GM23338 (cell line): ENCODE results near the gene PLPPR3. TPM values are rescaled to one million over a fixed set of nuclear protein-coding genes. Genes with fewer than 3 reads are reported as not detected.

ENCODE experiments used
- ATAC-seq: fragments of 200-7000 bp; cut with Tn5 transposase; 3 replicates; pipeline ENCODE4 v1.9.1; 2020
- DNase-seq: peaks from one replicate; pipeline ENCODE4 v3.0.0-alpha.2; 2015; ENCODE audit warnings: low spot score
- H2AFZ ChIP-seq: fragments of 200-600 bp; sonication (generic); 2 replicates; pipeline ENCODE4 v1.8.0; 2016; ENCODE audit warnings: antibody characterized with exemption, mild to moderate bottlenecking, moderate library complexity
- H3F3A ChIP-seq: fragments of 200-600 bp; sonication (generic); replicated peaks from 2 replicates; pipeline ENCODE4 v1.8.0; 2017; ENCODE audit warnings: antibody characterized with exemption, mixed run types, low read depth
- H3K27ac ChIP-seq: fragments of 200-600 bp; sonication (generic); 2 replicates; pipeline ENCODE4 v1.6.1; 2016; ENCODE audit warnings: low read depth
- H3K27me3 ChIP-seq: fragments of 200-600 bp; sonication (generic); 2 replicates; pipeline ENCODE4 v1.8.0; 2016; ENCODE audit warnings: mild to moderate bottlenecking, mixed run types, moderate library complexity; ENCODE audit not compliant: insufficient read depth
- H3K36me3 ChIP-seq: fragments of 200-600 bp; sonication (generic); 2 replicates; pipeline ENCODE4 v1.8.0; 2016; ENCODE audit warnings: mild to moderate bottlenecking; ENCODE audit not compliant: insufficient read depth
- H3K4me1 ChIP-seq: fragments of 200-600 bp; sonication (generic); 2 replicates; pipeline ENCODE4 v1.8.0; 2016; ENCODE audit warnings: mild to moderate bottlenecking, moderate library complexity; ENCODE audit not compliant: insufficient read depth
- H3K4me2 ChIP-seq: fragments of 200-600 bp; sonication (generic); 2 replicates; pipeline ENCODE4 v1.7.1; 2017; ENCODE audit warnings: mixed run types
- H3K4me3 ChIP-seq: fragments of 200-600 bp; sonication (generic); 2 replicates; pipeline ENCODE4 v1.6.1; 2016; ENCODE audit warnings: mixed run types
- H3K79me2 ChIP-seq: fragments of 200-600 bp; sonication (generic); replicated peaks from 2 replicates; pipeline ENCODE4 v1.8.0; 2017; ENCODE audit warnings: mild to moderate bottlenecking; ENCODE audit not compliant: insufficient read depth
- H3K9me2 ChIP-seq: fragments of 200-600 bp; sonication (generic); 2 replicates; pipeline ENCODE4 v1.8.0; 2017; ENCODE audit not compliant: insufficient read depth
- H4K20me1 ChIP-seq: fragments of 200-600 bp; sonication (generic); replicated peaks from 2 replicates; pipeline ENCODE4 v1.8.0; 2017; ENCODE audit warnings: mild to moderate bottlenecking; ENCODE audit not compliant: insufficient read depth
- H3K27ac Mint-ChIP-seq: 2 replicates; pipeline ENCODE4 v1.8.0; 2020; ENCODE audit warnings: inconsistent platforms, mild to moderate bottlenecking, moderate library complexity, mixed read lengths
- H3K27me3 Mint-ChIP-seq: 3 replicates; pipeline ENCODE4 v1.8.0; 2022; ENCODE audit warnings: low read depth, mild to moderate bottlenecking, moderate library complexity, mixed read lengths, inconsistent platforms; ENCODE audit not compliant: insufficient read depth, poor library complexity
- H3K36me3 Mint-ChIP-seq: 3 replicates; pipeline ENCODE4 v1.8.0; 2021; ENCODE audit warnings: low read depth, mild to moderate bottlenecking, inconsistent platforms, moderate library complexity, mixed read lengths
- H3K4me1 Mint-ChIP-seq: 3 replicates; pipeline ENCODE4 v1.8.0; 2020; ENCODE audit warnings: mild to moderate bottlenecking, inconsistent platforms, mixed read lengths
- H3K4me3 Mint-ChIP-seq: 3 replicates; pipeline ENCODE4 v1.8.0; 2021; ENCODE audit warnings: moderate library complexity, mild to moderate bottlenecking, inconsistent platforms, mixed read lengths
- H3K9me3 Mint-ChIP-seq: 3 replicates; pipeline ENCODE4 v1.8.0; 2020; ENCODE audit warnings: moderate library complexity, mild to moderate bottlenecking, inconsistent platforms, mixed read lengths
- CREB1 ChIP-seq: fragments of 250-450 bp; sonication (Bioruptor Pico); IDR thresholded peaks from 2 replicates; pipeline ENCODE4 v1.5.0; 2020; ENCODE audit warnings: low read depth, mild to moderate bottlenecking, moderate library complexity
- CTCF ChIP-seq, 2 experiments: fragments of 200-600 bp in 1 of 2; sonication (generic) in 1 of 2; conservative IDR thresholded peaks; 2 replicates each; pipeline versions ENCODE4 v1.5.1 to v1.6.1; 2016 to 2017; ENCODE audit warnings: antibody characterized with exemption in 2 of 2, low read depth in 2 of 2, mild to moderate bottlenecking in 2 of 2, moderate library complexity in 1 of 2
- EZH2 ChIP-seq: fragments of 200-600 bp; sonication (generic); IDR thresholded peaks from one replicate; pipeline ENCODE4 v1.8.0; 2017; ENCODE audit warnings: antibody characterized with exemption, mild to moderate bottlenecking, low read depth; ENCODE audit not compliant: unreplicated experiment
- EZH2phosphoT487 ChIP-seq: fragments of 200-600 bp; sonication (generic); IDR thresholded peaks from one replicate; pipeline ENCODE4 v1.8.1; 2018; ENCODE audit warnings: antibody characterized with exemption; ENCODE audit not compliant: unreplicated experiment
- JUNB ChIP-seq: IDR thresholded peaks from one replicate; pipeline ENCODE4 v1.6.1; 2016; ENCODE audit warnings: antibody characterized with exemption; ENCODE audit not compliant: unreplicated experiment
- NANOG ChIP-seq: IDR thresholded peaks from 2 replicates; pipeline ENCODE4 v1.6.1; 2016; ENCODE audit warnings: antibody characterized with exemption, borderline replicate concordance
- REST ChIP-seq: IDR thresholded peaks from one replicate; pipeline ENCODE4 v1.6.1; 2018; ENCODE audit warnings: antibody characterized with exemption; ENCODE audit not compliant: unreplicated experiment
- STAT1 ChIP-seq: IDR thresholded peaks from one replicate; pipeline ENCODE4 v1.6.1; 2016; ENCODE audit warnings: antibody characterized with exemption; ENCODE audit not compliant: unreplicated experiment
- ZNF114 ChIP-seq: fragments of 250-450 bp; sonication (Bioruptor Pico); IDR thresholded peaks from 2 replicates; pipeline ENCODE4 v1.5.0; 2020; ENCODE audit warnings: mild to moderate bottlenecking, moderate library complexity
- ZNF331 ChIP-seq: fragments of 250-450 bp; sonication (Bioruptor Pico); IDR thresholded peaks from 2 replicates; pipeline ENCODE4 v1.5.0; 2020; ENCODE audit warnings: low read depth, mild to moderate bottlenecking, moderate library complexity
- ZNF462 ChIP-seq: fragments of 250-450 bp; sonication (Bioruptor Pico); IDR thresholded peaks from 2 replicates; pipeline ENCODE4 v1.5.0; 2020; ENCODE audit warnings: mild to moderate bottlenecking, moderate library complexity
- polyA plus RNA-seq: library from polyadenylated mRNA; unstranded; fragments of >200 nt; fragmentation: Nextera tagmentation; extraction: Ambion mirVana; gene quantifications from 2 replicates; pipeline ENCODE4 v1.2.1, GENCODE V29; 2016
- total RNA-seq: library from RNA; depleted of rRNA; stranded (reverse); fragments of >200 nt; shearing (Covaris generic); gene quantifications from 2 replicates; pipeline ENCODE4 v1.2.3, GENCODE V29; 2014

The PLPPR3 gene
- total and polyA plus RNA-seq, 2 experiments from 2014 or later, result 14.8 to 81.1 TPM

GRCh38 chr19:801030-801860, 20.5 kb downstream of the PLPPR3 start:
- TF ChIP-seq EZH2phosphoT487 (no peak), ZNF331 (no peak), CREB1 (CRISPR knock-in tag) (no peak), CTCF (conservative IDR thresholded peaks at IDR 0.05; ENCODE audit: low read depth in 2 of 2) (no peak), REST (no peak), STAT1 (no peak), ZNF462 (CRISPR knock-in tag) (no peak), ZNF114 (no peak), NANOG (no peak), EZH2 (no peak), JUNB (no peak)
- ATAC-seq, result no peak
- H3K27ac ChIP-seq, result peak overlapping the region; percentile 76; the same call in 1 of the 2 replicates
- H3K9me3 Mint-ChIP-seq, result no peaks in the 10 kb centered on the region
- H3K36me3 Mint-ChIP-seq, result peaks cover 69% of the 10 kb centered on the region
- H3K4me1 Mint-ChIP-seq, result peaks cover 33% of the 10 kb centered on the region
- peaks cover 17% of the 10 kb centered on the region; the same call in 1 of the 2 replicates for H3K36me3 ChIP-seq
- no peaks in the 10 kb centered on the region for H3K9me2 ChIP-seq
- peak overlapping the region; percentile 49; the same call in 1 of the 3 replicates for H3K4me3 Mint-ChIP-seq
- DNase-seq, result peak; percentile 15
- peaks cover 30% of the 10 kb centered on the region for H3K27me3 Mint-ChIP-seq
- peak overlapping the region; percentile 67; the same call in 1 of the 2 replicates for H3K27ac Mint-ChIP-seq
- peaks cover 30% of the 10 kb centered on the region for H3K4me1 ChIP-seq
- H3K4me3 ChIP-seq, result peak overlapping the region; percentile 17; the same call in 1 of the 2 replicates
- no peaks in the 10 kb centered on the region for H3K27me3 ChIP-seq
- H2AFZ ChIP-seq, result no peak overlapping the region
- H3K79me2 ChIP-seq, result peaks cover 82% of the 10 kb centered on the region
- H4K20me1 ChIP-seq, result peaks cover 57% of the 10 kb centered on the region
- H3F3A ChIP-seq, result peaks cover 35% of the 10 kb centered on the region
- H3K4me2 ChIP-seq, result peak overlapping the region; percentile 55
